ENCODE measurements around the gene MAP3K20. TPM values are rescaled to one million over a fixed set of nuclear protein-coding genes. Genes with fewer than 3 reads are reported as not detected.

MAP3K20 gene
- total and polyA plus RNA-seq, 10 of the 15 experiments (the other 5 are each of a cell fraction or from before 2014, with no cell fraction given), result 0.04 to 5.6 (median 2.3) TPM

DNA sequence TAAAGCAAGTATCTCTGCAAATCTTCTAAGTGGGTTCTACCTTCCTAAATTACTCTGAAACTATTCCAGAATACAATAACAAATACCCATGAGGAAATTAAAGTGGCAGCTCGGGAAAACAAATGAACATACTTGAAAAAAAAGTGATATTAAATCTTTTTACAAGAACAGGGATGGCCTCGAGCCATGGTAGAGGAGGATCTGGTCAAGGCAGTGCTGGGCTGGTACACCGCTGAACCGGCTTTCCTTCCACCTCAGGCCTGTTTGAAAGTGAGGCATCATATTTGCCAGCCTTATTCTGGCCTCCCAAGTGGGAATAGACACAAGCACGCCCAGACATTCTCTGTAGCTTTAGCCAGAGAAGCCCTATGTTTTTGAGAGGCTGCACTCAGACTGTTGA, 154.5 kb downstream of the MAP3K20 start (continued):
- TF ChIP-seq CEBPZ (IDR thresholded peaks at IDR 0.05; ENCODE audit: low read depth, low read length) (no peak), ZNF217 (IDR thresholded peaks at IDR 0.05) (no peak), SMARCA5 (IDR thresholded peaks at IDR 0.05) (no peak)
- TF ChIP-seq, protein P1, sequence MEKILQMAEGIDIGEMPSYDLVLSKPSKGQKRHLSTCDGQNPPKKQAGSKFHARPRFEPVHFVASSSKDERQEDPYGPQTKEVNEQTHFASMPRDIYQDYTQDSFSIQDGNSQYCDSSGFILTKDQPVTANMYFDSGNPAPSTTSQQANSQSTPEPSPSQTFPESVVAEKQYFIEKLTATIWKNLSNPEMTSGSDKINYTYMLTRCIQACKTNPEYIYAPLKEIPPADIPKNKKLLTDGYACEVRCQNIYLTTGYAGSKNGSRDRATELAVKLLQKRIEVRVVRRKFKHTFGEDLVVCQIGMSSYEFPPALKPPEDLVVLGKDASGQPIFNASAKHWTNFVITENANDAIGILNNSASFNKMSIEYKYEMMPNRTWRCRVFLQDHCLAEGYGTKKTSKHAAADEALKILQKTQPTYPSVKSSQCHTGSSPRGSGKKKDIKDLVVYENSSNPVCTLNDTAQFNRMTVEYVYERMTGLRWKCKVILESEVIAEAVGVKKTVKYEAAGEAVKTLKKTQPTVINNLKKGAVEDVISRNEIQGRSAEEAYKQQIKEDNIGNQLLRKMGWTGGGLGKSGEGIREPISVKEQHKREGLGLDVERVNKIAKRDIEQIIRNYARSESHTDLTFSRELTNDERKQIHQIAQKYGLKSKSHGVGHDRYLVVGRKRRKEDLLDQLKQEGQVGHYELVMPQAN (conservative IDR thresholded peaks at IDR 0.05), result no peak
- TF ChIP-seq, protein P2, sequence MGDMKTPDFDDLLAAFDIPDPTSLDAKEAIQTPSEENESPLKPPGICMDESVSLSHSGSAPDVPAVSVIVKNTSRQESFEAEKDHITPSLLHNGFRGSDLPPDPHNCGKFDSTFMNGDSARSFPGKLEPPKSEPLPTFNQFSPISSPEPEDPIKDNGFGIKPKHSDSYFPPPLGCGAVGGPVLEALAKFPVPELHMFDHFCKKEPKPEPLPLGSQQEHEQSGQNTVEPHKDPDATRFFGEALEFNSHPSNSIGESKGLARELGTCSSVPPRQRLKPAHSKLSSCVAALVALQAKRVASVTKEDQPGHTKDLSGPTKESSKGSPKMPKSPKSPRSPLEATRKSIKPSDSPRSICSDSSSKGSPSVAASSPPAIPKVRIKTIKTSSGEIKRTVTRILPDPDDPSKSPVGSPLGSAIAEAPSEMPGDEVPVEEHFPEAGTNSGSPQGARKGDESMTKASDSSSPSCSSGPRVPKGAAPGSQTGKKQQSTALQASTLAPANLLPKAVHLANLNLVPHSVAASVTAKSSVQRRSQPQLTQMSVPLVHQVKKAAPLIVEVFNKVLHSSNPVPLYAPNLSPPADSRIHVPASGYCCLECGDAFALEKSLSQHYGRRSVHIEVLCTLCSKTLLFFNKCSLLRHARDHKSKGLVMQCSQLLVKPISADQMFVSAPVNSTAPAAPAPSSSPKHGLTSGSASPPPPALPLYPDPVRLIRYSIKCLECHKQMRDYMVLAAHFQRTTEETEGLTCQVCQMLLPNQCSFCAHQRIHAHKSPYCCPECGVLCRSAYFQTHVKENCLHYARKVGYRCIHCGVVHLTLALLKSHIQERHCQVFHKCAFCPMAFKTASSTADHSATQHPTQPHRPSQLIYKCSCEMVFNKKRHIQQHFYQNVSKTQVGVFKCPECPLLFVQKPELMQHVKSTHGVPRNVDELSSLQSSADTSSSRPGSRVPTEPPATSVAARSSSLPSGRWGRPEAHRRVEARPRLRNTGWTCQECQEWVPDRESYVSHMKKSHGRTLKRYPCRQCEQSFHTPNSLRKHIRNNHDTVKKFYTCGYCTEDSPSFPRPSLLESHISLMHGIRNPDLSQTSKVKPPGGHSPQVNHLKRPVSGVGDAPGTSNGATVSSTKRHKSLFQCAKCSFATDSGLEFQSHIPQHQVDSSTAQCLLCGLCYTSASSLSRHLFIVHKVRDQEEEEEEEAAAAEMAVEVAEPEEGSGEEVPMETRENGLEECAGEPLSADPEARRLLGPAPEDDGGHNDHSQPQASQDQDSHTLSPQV (IDR thresholded peaks at IDR 0.05), result no peak
